ENCODE results near the gene SEZ6. TPM values are rescaled to one million over a fixed set of nuclear protein-coding genes. Genes with fewer than 3 reads are reported as not detected.

Gene SEZ6
- total RNA-seq, 1 donor from 2014 or later: not detected

- Mint-ChIP-seq H3K4me3 (ENCODE audit: unreplicated experiment) (no peak overlapping the region), H3K9me3 (ENCODE audit: unreplicated experiment) (peaks cover 3% of the 10 kb centered on the region), H3K27me3 (ENCODE audit: low read depth, unreplicated experiment) (peaks cover 57% of the 10 kb centered on the region), H3K36me3 (ENCODE audit: low read depth, unreplicated experiment) (no peaks in the 10 kb centered on the region), H3K4me1 (ENCODE audit: low read depth, unreplicated experiment) (peaks cover 8% of the 10 kb centered on the region), H3K27ac (ENCODE audit: unreplicated experiment) (no peak overlapping the region)
- Histone ChIP-seq H4K20me1 (ENCODE audit: insufficient read depth, low read length) (peaks cover 2% of the 10 kb centered on the region), H3K4me1 (ENCODE audit: insufficient read depth, low read length) (peaks cover 2% of the 10 kb centered on the region), H3K9ac (ENCODE audit: low read length) (no peak overlapping the region), H3K9me3 (ENCODE audit: insufficient read depth, low read depth, low read length) (no peaks in the 10 kb centered on the region), H3K36me3 (ENCODE audit: insufficient read depth, low read length) (no peaks in the 10 kb centered on the region), H2AFZ (ENCODE audit: low read depth, low read length) (no peak overlapping the region), H3K4me2 (ENCODE audit: low read length) (no peak overlapping the region), H3K27ac (ENCODE audit: low read depth, low read length) (no peak overlapping the region), H3K4me3 (ENCODE audit: insufficient read depth, low read depth, low read length) (no peak overlapping the region), H3K27me3 (ENCODE audit: insufficient read depth, low read length) (peaks cover 50% of the 10 kb centered on the region), H3K79me2 (ENCODE audit: insufficient read depth, low read length) (no peaks in the 10 kb centered on the region)
- no peak for TF ChIP-seq EZH2 (IDR thresholded peaks at IDR 0.05; ENCODE audit: insufficient read depth, low read length)
- no peak for TF ChIP-seq CTCF (IDR thresholded peaks at IDR 0.05; ENCODE audit: insufficient read depth, low read depth, low read length)
- DNase-seq (ENCODE audit: low read depth) (no peak), FAIRE-seq (no peak)
These were observed 3.0 kb downstream of the SEZ6 start for GRCh38 chr17:29002811-29003210.

- Histone ChIP-seq H3K27me3 (ENCODE audit: insufficient read depth, low read length) (peaks cover 43% of the 10 kb centered on the region), H2AFZ (ENCODE audit: low read depth, low read length) (no peak overlapping the region), H3K27ac (ENCODE audit: low read depth, low read length) (no peak overlapping the region), H3K4me2 (ENCODE audit: low read length) (no peak overlapping the region), H3K4me1 (ENCODE audit: insufficient read depth, low read length) (no peaks in the 10 kb centered on the region), H4K20me1 (ENCODE audit: insufficient read depth, low read length) (peaks cover 2% of the 10 kb centered on the region), H3K9ac (ENCODE audit: low read length) (no peak overlapping the region), H3K36me3 (ENCODE audit: insufficient read depth, low read length) (no peaks in the 10 kb centered on the region), H3K79me2 (ENCODE audit: insufficient read depth, low read length) (no peaks in the 10 kb centered on the region), H3K4me3 (ENCODE audit: insufficient read depth, low read depth, low read length) (no peak overlapping the region), H3K9me3 (ENCODE audit: insufficient read depth, low read depth, low read length) (no peaks in the 10 kb centered on the region)
- H3K27me3 Mint-ChIP-seq (ENCODE audit: low read depth, unreplicated experiment): peaks cover 65% of the 10 kb centered on the region
- H3K4me1 Mint-ChIP-seq (ENCODE audit: low read depth, unreplicated experiment): peaks cover 1% of the 10 kb centered on the region
- peaks cover 4% of the 10 kb centered on the region for H3K9me3 Mint-ChIP-seq (ENCODE audit: unreplicated experiment)
- DNase-seq (ENCODE audit: low read depth) (no peak), FAIRE-seq (no peak)
- H3K4me3 Mint-ChIP-seq (ENCODE audit: unreplicated experiment): no peak overlapping the region
- TF ChIP-seq EZH2 (IDR thresholded peaks at IDR 0.05; ENCODE audit: insufficient read depth, low read length) (no peak), CTCF (IDR thresholded peaks at IDR 0.05; ENCODE audit: insufficient read depth, low read depth, low read length) (no peak)
- no peaks in the 10 kb centered on the region for H3K36me3 Mint-ChIP-seq (ENCODE audit: low read depth, unreplicated experiment)
- no peak overlapping the region for H3K27ac Mint-ChIP-seq (ENCODE audit: unreplicated experiment)
These were observed 4.9 kb downstream of the SEZ6 start for GRCh38 chr17:29000973-29001372.

- peaks cover 60% of the 10 kb centered on the region for H3K27me3 Mint-ChIP-seq (ENCODE audit: low read depth, unreplicated experiment)
- DNase-seq (ENCODE audit: low read depth) (no peak), FAIRE-seq (no peak)
- Histone ChIP-seq H3K36me3 (ENCODE audit: insufficient read depth, low read length) (no peaks in the 10 kb centered on the region), H3K27me3 (ENCODE audit: insufficient read depth, low read length) (peaks cover 34% of the 10 kb centered on the region), H3K9me3 (ENCODE audit: insufficient read depth, low read depth, low read length) (no peaks in the 10 kb centered on the region), H3K9ac (ENCODE audit: low read length) (no peak overlapping the region), H3K79me2 (ENCODE audit: insufficient read depth, low read length) (no peaks in the 10 kb centered on the region), H3K27ac (ENCODE audit: low read depth, low read length) (no peak overlapping the region), H2AFZ (ENCODE audit: low read depth, low read length) (no peak overlapping the region), H3K4me1 (ENCODE audit: insufficient read depth, low read length) (no peaks in the 10 kb centered on the region), H3K4me3 (ENCODE audit: insufficient read depth, low read depth, low read length) (no peak overlapping the region), H3K4me2 (ENCODE audit: low read length) (no peak overlapping the region), H4K20me1 (ENCODE audit: insufficient read depth, low read length) (peaks cover 1% of the 10 kb centered on the region)
- TF ChIP-seq EZH2 (IDR thresholded peaks at IDR 0.05; ENCODE audit: insufficient read depth, low read length): no peak
- TF ChIP-seq CTCF (IDR thresholded peaks at IDR 0.05; ENCODE audit: insufficient read depth, low read depth, low read length): no peak
- H3K4me3 Mint-ChIP-seq (ENCODE audit: unreplicated experiment): no peak overlapping the region
- H3K27ac Mint-ChIP-seq (ENCODE audit: unreplicated experiment): no peak overlapping the region
- no peaks in the 10 kb centered on the region for H3K36me3 Mint-ChIP-seq (ENCODE audit: low read depth, unreplicated experiment)
- peaks cover 1% of the 10 kb centered on the region for H3K4me1 Mint-ChIP-seq (ENCODE audit: low read depth, unreplicated experiment)
- peaks cover 4% of the 10 kb centered on the region for H3K9me3 Mint-ChIP-seq (ENCODE audit: unreplicated experiment)
These were observed 6.6 kb downstream of the SEZ6 start for GRCh38 chr17:28999206-28999605.
